ENCODE data around the gene FGD2.

The FGD2 gene

GRCh38 chr6:36964908-36965307 is 40.5 kb upstream of the FGD2 start:
- FAIRE-seq: no peak
- DNase-seq (ENCODE audit: insufficient read length, low spot score): no peak

GRCh38 chr6:36967301-36967700 is 38.2 kb upstream of the FGD2 start:
- FAIRE-seq (no peak), DNase-seq (ENCODE audit: insufficient read length, low spot score) (no peak)

More at GRCh38 chr6:36964908-36965307, 40.5 kb upstream of the FGD2 start:
- no peak for TF ChIP-seq POLR2A (IDR thresholded peaks at IDR 0.05; ENCODE audit: low read depth, low read length)

DNA sequence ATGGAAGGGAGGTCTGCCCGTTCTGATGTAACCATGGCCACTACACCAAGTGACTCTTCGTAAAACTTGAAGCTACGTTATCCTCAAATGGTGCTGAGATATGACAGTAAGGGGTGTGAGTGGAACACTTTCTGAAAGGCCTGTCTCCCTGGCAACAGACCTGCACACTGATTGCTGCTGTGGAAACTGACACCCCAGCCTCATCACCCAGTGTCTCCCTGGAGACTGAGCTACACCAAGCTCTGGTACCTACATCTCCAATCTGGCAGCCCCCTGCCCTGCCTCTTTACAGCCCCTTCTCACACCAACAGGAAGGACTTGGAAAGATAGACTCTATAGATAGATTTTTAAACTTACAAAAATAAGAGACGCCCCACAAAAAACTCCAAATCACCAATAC is 37.7 kb upstream of the FGD2 start:
- DNase-seq (ENCODE audit: insufficient read length, low spot score) (no peak), FAIRE-seq (no peak)
- no peak for TF ChIP-seq POLR2A (IDR thresholded peaks at IDR 0.05; ENCODE audit: low read depth, low read length)

More at GRCh38 chr6:36967301-36967700, 38.2 kb upstream of the FGD2 start:
- no peak for TF ChIP-seq POLR2A (IDR thresholded peaks at IDR 0.05; ENCODE audit: low read depth, low read length)

- TF ChIP-seq POLR2A (IDR thresholded peaks at IDR 0.05; ENCODE audit: low read depth, low read length): no peak
- DNase-seq (ENCODE audit: insufficient read length, low spot score) (no peak), FAIRE-seq (no peak)
Measured at GRCh38 chr6:36968266-36968977, 37.0 kb upstream of the FGD2 start.

DNA sequence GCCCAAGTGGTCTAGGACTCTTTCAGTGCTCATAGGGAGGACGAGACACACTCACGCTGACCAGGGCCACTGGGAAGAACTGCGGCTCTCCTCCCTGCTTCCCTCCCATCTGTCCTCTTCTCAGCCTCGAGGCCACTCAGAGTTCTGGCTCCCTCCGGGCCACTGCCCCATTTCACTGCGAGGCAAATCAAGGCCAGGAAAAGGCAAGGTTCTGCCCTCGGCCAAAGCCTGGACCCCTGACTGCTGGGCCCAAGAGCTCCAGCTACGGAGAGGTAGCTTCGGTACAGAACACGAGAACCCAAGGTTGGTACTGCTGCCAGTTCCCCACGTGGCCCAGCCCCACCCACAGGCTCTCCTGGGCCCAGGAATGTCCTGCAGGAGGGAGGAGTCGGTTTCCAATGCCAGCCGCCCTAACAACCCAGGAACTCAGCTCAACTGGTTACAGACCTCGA is 36.2 kb upstream of the FGD2 start:
- FAIRE-seq: no peak

DNA sequence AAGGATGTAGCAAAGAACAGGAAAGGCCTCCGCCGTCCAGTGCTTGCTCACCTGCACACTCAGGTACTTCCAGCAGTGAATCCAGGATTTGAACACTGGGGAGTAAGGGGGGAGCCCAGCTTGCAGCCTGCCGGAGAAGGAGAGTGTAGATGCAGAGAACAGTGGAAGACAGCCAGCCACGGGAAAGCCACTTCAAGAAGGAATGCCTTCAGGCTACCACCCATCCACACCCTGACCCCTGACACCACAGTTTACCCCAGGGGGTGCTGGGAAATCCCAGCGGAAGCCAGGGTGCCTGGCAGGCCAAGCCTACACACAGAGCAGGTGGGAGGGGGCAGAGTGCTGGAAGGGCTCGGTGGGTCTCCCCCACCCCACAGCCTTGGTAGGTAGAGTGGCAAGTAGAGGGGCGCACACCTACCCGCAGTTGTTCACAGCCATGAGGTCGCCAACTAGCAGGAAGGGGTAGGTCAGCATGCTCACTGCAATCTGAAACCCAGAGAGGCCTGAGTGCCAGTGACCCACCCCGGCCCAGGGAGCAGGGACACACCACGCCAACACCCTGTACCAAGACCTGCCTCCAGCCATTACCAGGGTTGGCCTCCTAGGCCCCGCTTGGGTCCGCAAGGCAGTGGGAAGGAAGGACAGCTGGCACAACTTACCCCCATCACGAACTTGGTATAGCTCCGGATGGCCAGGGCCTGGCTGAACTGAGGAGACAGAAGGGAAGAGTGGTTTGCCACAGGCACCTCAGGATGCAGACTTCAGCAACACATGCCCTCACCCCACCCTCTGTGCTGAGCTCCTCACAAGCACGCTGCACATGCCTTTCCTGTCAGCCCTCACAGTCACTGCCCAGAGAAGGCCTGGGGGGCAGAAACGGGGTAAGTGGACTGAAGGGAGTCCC is 35.2 kb upstream of the FGD2 start:
- no peak for TF ChIP-seq POLR2A (IDR thresholded peaks at IDR 0.05; ENCODE audit: low read depth, low read length)
- DNase-seq (ENCODE audit: insufficient read length, low spot score) (no peak), FAIRE-seq (no peak)

More for the DNA sequence above, 36.2 kb upstream of the FGD2 start:
- TF ChIP-seq POLR2A (IDR thresholded peaks at IDR 0.05; ENCODE audit: low read depth, low read length): no peak
- DNase-seq (ENCODE audit: insufficient read length, low spot score): no peak

DNA sequence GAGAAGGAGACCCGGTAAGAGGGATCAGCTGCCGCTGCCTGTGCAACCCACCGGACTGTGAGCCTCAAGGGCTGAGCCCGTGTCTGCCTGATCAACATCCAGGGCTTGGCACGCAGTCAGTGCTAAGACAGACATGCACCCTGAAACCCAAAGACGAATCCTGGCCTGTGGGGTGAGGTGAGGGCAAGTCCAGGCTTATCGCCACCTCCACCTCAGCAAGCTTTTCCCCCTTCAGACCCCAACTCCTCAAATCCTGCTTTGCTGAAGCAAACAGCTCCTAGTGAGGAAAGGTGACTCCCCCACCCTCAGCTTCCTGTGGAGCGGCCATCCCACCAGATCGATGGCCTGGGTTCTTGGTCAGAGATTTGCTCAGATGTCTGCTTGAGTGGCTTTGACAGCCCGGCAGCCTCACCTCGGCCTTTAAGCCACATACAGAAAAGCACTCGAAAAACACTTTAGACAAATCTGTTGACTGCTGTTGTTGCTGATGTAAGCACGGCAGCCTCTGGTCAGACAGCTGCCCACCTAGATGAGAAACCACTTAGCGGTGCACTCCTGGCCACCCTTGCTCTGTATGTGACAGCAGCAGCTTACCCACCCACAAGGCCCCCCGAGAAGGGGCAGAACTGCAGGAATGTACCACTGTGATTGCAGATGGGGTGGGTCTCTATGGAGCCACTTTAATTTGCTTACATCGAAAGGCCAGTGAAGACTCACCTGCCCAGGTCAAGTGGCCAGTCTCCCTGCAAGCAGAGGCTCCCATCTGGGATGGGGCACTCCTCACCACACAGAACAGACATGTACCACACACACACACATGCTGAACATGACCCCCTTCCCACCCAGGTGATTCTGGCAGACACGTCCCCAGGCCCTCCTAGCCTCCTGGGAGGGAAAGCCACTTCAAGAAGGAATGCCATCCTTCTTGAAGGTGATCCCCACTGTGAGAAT is 34.3 kb upstream of the FGD2 start:
- DNase-seq (ENCODE audit: insufficient read length, low spot score): no peak
- TF ChIP-seq POLR2A (IDR thresholded peaks at IDR 0.05; ENCODE audit: low read depth, low read length): no peak
- no peak for FAIRE-seq

DNA sequence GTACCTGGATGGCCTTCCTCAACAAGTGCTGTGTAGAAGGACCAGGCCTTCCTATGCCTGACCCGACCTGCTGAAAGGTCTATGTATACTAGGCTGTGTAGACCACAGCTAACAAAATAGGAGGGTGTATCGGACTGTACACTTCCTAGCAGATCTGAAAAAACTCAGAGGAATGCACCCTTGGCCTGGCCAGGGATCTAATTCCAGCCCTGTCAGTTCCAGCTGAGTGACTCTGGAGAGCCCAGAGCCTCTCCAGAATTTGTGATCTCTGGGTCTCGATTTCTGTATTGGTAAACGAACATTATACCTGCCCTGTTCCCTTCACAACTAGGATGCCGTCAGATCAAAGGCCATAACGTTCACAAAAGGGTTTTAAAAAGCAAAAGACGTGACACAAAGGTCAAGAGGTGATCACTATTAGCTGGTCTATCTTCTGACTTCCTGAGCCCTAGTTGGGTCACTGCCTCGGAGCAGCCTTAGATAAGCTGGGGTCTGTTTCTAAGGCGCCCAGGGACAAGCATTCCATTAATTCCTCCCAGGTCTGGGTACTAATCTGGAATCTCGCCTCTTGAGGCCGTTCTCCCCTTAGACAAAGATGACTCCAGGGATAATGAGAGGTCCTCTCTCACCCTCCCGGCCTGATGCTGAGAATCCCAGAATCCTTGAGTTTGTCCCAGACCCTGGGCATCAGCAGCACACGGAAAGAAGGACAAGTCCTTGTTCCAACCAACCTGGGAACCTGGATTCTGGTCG is 33.4 kb upstream of the FGD2 start:
- FAIRE-seq (no peak), DNase-seq (ENCODE audit: insufficient read length, low spot score) (no peak)
- TF ChIP-seq POLR2A (IDR thresholded peaks at IDR 0.05; ENCODE audit: low read depth, low read length): no peak

DNA sequence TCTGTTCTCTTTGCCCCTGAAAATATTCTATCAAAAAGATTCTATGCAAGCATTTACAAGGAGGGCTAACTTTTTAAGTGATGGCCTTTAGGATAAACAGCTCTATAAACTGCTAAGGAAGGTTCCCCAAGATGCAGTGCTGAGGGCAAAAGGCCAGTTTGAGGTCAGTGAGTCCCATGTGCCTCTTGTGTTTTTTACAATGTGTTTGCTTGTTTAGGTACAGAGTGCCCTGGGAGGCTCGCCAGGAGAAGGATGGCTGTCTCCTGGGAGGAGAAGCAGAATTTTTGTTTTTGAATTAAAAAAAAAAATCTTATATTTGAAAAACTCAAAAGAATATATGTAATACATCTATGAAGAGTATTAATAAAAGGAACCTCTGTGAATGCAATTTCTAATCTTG is 32.3 kb upstream of the FGD2 start:
- DNase-seq (ENCODE audit: insufficient read length, low spot score): no peak
- FAIRE-seq: no peak
- TF ChIP-seq POLR2A (IDR thresholded peaks at IDR 0.05; ENCODE audit: low read depth, low read length): no peak

- no peak for FAIRE-seq
- TF ChIP-seq POLR2A (IDR thresholded peaks at IDR 0.05; ENCODE audit: low read depth, low read length): no peak
- no peak for DNase-seq (ENCODE audit: insufficient read length, low spot score)
Measured at GRCh38 chr6:36973647-36974046, 31.8 kb upstream of the FGD2 start.

DNA sequence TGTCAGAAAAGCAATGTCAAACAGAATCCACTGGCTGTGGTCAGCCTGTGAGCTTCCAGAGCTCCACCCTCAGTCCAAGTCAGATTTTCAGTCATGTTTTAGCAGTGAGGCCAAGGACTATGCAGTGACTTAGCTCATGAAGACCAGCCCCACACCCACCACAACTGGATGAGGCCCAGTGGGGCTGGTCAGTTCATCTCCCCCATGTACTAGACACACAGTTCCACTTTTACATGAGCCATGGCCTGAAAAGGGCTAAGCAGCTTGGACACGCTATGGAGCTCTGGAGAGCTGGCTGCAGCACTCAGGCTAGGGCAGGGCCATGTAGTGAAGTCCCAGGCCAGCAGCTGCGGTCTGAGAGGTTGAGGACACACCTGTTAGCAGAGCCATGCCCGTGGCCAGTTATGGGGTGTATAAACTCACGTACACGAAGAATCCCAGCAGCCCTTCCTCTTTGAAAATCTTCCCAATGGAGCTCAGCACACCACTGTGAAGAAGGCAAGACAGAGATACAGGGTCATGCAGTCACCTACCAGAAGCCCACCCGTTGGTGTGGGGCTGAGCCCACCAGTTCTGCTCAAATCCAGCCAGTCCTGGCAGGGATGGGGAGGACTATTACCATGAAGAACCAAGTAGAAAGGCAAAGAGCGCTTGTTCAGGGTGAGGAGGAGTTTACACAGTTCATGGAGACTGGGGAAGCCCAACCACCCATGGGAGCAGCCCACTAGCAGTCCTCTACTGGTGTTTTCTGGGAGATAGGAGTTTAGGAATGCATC is 30.0 kb upstream of the FGD2 start:
- no peak for FAIRE-seq
- TF ChIP-seq POLR2A (IDR thresholded peaks at IDR 0.05; ENCODE audit: low read depth, low read length): no peak
- no peak for DNase-seq (ENCODE audit: insufficient read length, low spot score)

DNA sequence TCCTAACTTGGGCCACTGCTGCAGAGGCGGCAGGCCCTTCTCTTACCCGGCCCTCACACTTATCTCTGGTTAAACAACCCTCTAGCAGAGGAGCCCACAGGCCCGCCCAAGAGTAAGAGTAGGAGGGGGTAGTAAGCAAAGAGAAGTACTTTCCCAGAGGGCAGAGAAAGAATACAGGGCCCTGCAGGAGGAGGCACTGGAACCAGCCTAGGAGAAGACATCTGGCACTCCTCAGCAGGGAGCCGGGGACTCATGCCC is 29.5 kb upstream of the FGD2 start:
- no peak for TF ChIP-seq POLR2A (IDR thresholded peaks at IDR 0.05; ENCODE audit: low read depth, low read length)
- FAIRE-seq: no peak
- no peak for DNase-seq (ENCODE audit: insufficient read length, low spot score)
